Panc1 (cell line): ENCODE results near the gene CDKN2D.

ENCODE experiments used
- SIN3A ChIP-seq: IDR thresholded peaks from 2 replicates; pipeline ENCODE4 v1.6.1; 2012; ENCODE audit warnings: low read depth, mild to moderate bottlenecking, low read length, moderate library complexity, borderline replicate concordance; ENCODE audit not compliant: insufficient read depth
- TCF7L2 ChIP-seq: IDR thresholded peaks from 2 replicates; pipeline ENCODE4 v1.6.1; 2011; ENCODE audit warnings: mild to moderate bottlenecking, low read depth, low read length, inconsistent platforms
- TF ChIP-seq, protein P1 (sequence below), 2 experiments: IDR thresholded peaks; 2 replicates each; pipeline ENCODE4 v1.6.1; 2011 to 2012; ENCODE audit warnings: low read depth in 2 of 2, control low read depth in 1 of 2, low read length in 1 of 2, mild to moderate bottlenecking in 1 of 2, moderate library complexity in 1 of 2; ENCODE audit not compliant: insufficient read depth in 1 of 2
- TF ChIP-seq, protein P2 (sequence below): fragments of 450-650 bp; IDR thresholded peaks from 2 replicates; pipeline ENCODE4 v1.5.1; 2017; ENCODE audit warnings: mild to moderate bottlenecking

DNA sequence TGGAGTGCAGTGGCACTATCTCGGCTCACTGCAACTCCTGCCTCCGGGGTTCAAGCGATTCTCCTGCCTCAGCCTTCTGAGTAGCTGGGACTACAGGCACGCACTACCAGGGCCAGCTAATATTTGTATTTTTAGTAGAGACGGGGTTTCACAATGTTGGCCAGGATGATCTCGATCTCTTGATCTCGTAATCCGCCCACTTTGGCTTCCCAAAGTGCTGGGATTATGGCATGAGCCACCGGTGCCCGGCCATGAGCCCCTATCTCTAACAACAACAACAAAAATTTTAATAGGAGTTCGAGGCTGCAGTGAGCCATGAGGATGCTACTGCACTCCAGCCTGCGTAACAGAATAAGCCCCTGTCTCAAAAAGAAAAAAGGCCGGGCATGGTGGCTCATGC is 13.3 kb upstream of the CDKN2D start:
- TF ChIP-seq, protein P1, sequence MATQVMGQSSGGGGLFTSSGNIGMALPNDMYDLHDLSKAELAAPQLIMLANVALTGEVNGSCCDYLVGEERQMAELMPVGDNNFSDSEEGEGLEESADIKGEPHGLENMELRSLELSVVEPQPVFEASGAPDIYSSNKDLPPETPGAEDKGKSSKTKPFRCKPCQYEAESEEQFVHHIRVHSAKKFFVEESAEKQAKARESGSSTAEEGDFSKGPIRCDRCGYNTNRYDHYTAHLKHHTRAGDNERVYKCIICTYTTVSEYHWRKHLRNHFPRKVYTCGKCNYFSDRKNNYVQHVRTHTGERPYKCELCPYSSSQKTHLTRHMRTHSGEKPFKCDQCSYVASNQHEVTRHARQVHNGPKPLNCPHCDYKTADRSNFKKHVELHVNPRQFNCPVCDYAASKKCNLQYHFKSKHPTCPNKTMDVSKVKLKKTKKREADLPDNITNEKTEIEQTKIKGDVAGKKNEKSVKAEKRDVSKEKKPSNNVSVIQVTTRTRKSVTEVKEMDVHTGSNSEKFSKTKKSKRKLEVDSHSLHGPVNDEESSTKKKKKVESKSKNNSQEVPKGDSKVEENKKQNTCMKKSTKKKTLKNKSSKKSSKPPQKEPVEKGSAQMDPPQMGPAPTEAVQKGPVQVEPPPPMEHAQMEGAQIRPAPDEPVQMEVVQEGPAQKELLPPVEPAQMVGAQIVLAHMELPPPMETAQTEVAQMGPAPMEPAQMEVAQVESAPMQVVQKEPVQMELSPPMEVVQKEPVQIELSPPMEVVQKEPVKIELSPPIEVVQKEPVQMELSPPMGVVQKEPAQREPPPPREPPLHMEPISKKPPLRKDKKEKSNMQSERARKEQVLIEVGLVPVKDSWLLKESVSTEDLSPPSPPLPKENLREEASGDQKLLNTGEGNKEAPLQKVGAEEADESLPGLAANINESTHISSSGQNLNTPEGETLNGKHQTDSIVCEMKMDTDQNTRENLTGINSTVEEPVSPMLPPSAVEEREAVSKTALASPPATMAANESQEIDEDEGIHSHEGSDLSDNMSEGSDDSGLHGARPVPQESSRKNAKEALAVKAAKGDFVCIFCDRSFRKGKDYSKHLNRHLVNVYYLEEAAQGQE (IDR thresholded peaks at IDR 0.05; ENCODE audit: insufficient read depth in 1 of 2, low read depth in 2 of 2, low read length in 1 of 2) = no peak
- TF ChIP-seq, protein P2, sequence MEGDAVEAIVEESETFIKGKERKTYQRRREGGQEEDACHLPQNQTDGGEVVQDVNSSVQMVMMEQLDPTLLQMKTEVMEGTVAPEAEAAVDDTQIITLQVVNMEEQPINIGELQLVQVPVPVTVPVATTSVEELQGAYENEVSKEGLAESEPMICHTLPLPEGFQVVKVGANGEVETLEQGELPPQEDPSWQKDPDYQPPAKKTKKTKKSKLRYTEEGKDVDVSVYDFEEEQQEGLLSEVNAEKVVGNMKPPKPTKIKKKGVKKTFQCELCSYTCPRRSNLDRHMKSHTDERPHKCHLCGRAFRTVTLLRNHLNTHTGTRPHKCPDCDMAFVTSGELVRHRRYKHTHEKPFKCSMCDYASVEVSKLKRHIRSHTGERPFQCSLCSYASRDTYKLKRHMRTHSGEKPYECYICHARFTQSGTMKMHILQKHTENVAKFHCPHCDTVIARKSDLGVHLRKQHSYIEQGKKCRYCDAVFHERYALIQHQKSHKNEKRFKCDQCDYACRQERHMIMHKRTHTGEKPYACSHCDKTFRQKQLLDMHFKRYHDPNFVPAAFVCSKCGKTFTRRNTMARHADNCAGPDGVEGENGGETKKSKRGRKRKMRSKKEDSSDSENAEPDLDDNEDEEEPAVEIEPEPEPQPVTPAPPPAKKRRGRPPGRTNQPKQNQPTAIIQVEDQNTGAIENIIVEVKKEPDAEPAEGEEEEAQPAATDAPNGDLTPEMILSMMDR = no peak
- TF ChIP-seq SIN3A (no peak), TCF7L2 (no peak)
